Peyer's patch (tissue), 4 donors: Measurements from ENCODE around the gene GPR146. TPM values are rescaled to one million over a fixed set of nuclear protein-coding genes. Genes with fewer than 3 reads are reported as not detected.

Experiments
- DNase-seq, 3 donors: peaks; one replicate each; pipeline ENCODE4 v3.0.0-alpha.2; 2017 to 2019
- H3K27ac ChIP-seq, 4 donors: fragments of 200-600 bp; sonication (generic); one replicate each; pipeline ENCODE4 v1.5.1; 2016 to 2019
- H3K27me3 ChIP-seq, 2 donors: fragments of 200-600 bp; sonication (generic); one replicate each; pipeline ENCODE4 v1.5.1; 2019
- H3K36me3 ChIP-seq, 3 donors: fragments of 200-600 bp; sonication (generic); one replicate each; pipeline ENCODE4 v1.5.1; 2016 to 2019
- H3K4me1 ChIP-seq, 4 donors: fragments of 200-600 bp; sonication (generic); one replicate each; pipeline ENCODE4 v1.5.1; 2016 to 2019
- H3K4me3 ChIP-seq, 4 donors: fragments of 200-600 bp; sonication (generic); 1 replicate in 3 of 4; 2 replicates in 1 of 4; pipeline ENCODE4 v1.5.1; 2016 to 2019; ENCODE audit warnings: mild to moderate bottlenecking in 1 of 4
- H3K9me3 ChIP-seq, 4 donors: fragments of 200-600 bp; sonication (generic); one replicate each; pipeline ENCODE4 v1.5.1; 2016 to 2019; ENCODE audit warnings: mild to moderate bottlenecking in 1 of 4
- POLR2A ChIP-seq, 2 donors: fragments of 450-650 bp; IDR thresholded peaks; one replicate each; pipeline ENCODE4 v1.5.1; 2017; ENCODE audit warnings: antibody characterized with exemption in 2 of 2, mild to moderate bottlenecking in 2 of 2, moderate library complexity in 2 of 2
- total RNA-seq, 4 donors: library from RNA; depleted of rRNA; stranded (reverse); fragments of >200 nt; gene quantifications; one replicate each; pipeline ENCODE4 v1.1.0, GENCODE V29; 2016
- TF ChIP-seq, protein P1 (sequence below), 6 experiments: fragments of 450-650 bp in 4 of 6; fragments of 200-600 bp in 2 of 6; sonication (generic) in 1 of 6; IDR thresholded peaks; one replicate each; pipeline ENCODE4 v1.5.1; 2017 to 2019; ENCODE audit warnings: antibody characterized with exemption in 6 of 6, mild to moderate bottlenecking in 3 of 6, moderate library complexity in 1 of 6

Gene GPR146
- total RNA-seq, 4 donors from 2014 or later: 1.4 to 13.2 (median 4.4) TPM

DNA sequence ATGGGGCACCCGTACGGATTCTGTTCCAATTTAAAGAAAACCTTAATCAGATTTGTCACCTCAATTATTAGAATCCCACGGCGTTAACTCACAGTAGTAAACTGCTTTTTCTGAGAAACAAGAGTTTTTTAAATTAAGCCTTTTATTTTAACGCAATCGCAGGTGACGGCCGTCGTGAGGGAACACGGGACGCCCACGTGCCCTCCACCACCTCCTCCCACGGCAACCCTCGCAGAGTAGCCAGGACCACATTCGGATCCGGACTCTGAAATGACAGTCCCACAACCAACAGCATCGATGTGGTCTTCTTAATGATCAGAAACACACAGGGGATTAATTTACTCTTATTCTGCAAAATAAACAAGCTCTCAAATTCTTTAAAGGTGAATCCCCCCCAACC, 22.0 kb upstream of the GPR146 start:
- Histone ChIP-seq H3K36me3 (no peaks in the 10 kb centered on the region), H3K27me3 (no peaks in the 10 kb centered on the region), H3K9me3 (no peaks in the 10 kb centered on the region), H3K27ac (no peak overlapping the region), H3K4me1 (peaks cover 0 to 20% (median 7%) of the 10 kb centered on the region in 4 donors), H3K4me3 (no peak overlapping the region)
- DNase-seq: no peak
- TF ChIP-seq POLR2A (IDR thresholded peaks at IDR 0.05): no peak
- TF ChIP-seq, protein P1, sequence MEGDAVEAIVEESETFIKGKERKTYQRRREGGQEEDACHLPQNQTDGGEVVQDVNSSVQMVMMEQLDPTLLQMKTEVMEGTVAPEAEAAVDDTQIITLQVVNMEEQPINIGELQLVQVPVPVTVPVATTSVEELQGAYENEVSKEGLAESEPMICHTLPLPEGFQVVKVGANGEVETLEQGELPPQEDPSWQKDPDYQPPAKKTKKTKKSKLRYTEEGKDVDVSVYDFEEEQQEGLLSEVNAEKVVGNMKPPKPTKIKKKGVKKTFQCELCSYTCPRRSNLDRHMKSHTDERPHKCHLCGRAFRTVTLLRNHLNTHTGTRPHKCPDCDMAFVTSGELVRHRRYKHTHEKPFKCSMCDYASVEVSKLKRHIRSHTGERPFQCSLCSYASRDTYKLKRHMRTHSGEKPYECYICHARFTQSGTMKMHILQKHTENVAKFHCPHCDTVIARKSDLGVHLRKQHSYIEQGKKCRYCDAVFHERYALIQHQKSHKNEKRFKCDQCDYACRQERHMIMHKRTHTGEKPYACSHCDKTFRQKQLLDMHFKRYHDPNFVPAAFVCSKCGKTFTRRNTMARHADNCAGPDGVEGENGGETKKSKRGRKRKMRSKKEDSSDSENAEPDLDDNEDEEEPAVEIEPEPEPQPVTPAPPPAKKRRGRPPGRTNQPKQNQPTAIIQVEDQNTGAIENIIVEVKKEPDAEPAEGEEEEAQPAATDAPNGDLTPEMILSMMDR (IDR thresholded peaks at IDR 0.05): no peak

DNA sequence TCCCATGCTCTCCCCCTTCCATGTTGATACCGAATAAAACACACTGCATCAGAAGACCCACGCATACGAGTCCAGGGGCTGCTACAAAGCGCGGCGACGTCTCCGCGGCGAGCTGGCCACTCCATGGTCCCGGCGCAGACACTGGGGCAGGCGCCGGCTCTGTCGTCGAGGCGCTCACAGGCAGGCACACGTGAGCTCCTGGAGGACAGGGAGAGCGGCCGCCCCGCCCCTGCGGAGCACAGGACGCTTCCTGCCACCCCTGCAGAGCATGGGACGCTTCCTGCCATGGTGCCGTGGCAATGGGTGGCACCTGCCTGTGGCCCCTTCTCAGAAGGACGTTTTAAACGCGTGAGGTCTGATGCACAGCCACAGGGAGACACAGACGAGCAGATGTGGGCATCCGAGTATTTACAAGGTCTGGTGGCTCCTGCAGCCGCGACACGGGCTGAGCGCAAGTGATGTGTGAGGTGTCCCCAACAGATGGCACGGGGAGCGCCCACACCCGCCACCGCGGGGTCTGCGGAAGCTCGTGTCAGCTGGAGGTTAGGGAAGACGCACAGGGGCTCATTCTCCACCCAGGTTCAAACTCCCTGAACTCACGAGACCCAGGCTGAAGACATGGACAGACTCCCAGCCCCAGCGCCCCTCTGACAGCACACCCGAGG, 21.4 kb upstream of the GPR146 start:
- H3K36me3 ChIP-seq: no peaks in the 10 kb centered on the region
- H3K27me3 ChIP-seq: no peaks in the 10 kb centered on the region
- peak overlapping the region in 1 of 4 donors; percentile 78 for H3K27ac ChIP-seq
- H3K9me3 ChIP-seq: no peaks in the 10 kb centered on the region
- peaks cover 0 to 25% (median 9%) of the 10 kb centered on the region in 4 donors for H3K4me1 ChIP-seq
- H3K4me3 ChIP-seq: no peak overlapping the region
- TF ChIP-seq, protein P1 (IDR thresholded peaks at IDR 0.05): no peak
- TF ChIP-seq POLR2A (IDR thresholded peaks at IDR 0.05): no peak
- DNase-seq: peak in 2 of 3 donors; percentile 84 to 89

DNA sequence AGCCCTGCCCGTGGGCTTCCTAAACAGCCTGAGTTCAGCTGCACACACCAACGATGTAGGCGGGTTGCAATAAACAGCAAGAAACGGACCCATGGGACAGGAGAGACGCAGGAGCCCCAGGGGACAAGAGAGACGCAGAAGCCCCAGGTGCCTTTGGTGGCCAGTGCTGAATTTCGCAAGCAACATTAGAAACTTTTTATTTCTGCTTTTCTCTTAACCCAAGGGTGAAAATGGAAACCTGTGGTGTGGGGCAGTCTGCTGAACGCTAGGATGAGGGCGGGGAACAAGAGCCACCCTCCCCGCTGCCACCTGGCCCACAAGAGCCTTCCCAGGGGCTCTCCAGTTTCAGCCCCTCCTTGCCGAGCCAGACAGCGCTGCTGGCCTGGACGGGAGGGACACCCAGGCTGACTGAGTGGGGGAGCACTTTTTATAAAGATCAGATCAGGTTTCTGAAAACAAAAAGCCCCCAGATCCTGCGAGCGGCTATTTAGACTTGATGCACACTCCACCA, 20.0 kb upstream of the GPR146 start:
- Histone ChIP-seq H3K9me3 (no peaks in the 10 kb centered on the region), H3K4me1 (peaks cover 3 to 30% (median 14%) of the 10 kb centered on the region in 4 donors), H3K36me3 (no peaks in the 10 kb centered on the region), H3K27ac (peak overlapping the region in 2 of 4 donors; percentile 29 to 78), H3K4me3 (no peak overlapping the region), H3K27me3 (no peaks in the 10 kb centered on the region)
- DNase-seq: peak in 2 of 3 donors; percentile 81 to 88
- TF ChIP-seq POLR2A (IDR thresholded peaks at IDR 0.05): no peak
- TF ChIP-seq, protein P1 (IDR thresholded peaks at IDR 0.05): no peak

DNA sequence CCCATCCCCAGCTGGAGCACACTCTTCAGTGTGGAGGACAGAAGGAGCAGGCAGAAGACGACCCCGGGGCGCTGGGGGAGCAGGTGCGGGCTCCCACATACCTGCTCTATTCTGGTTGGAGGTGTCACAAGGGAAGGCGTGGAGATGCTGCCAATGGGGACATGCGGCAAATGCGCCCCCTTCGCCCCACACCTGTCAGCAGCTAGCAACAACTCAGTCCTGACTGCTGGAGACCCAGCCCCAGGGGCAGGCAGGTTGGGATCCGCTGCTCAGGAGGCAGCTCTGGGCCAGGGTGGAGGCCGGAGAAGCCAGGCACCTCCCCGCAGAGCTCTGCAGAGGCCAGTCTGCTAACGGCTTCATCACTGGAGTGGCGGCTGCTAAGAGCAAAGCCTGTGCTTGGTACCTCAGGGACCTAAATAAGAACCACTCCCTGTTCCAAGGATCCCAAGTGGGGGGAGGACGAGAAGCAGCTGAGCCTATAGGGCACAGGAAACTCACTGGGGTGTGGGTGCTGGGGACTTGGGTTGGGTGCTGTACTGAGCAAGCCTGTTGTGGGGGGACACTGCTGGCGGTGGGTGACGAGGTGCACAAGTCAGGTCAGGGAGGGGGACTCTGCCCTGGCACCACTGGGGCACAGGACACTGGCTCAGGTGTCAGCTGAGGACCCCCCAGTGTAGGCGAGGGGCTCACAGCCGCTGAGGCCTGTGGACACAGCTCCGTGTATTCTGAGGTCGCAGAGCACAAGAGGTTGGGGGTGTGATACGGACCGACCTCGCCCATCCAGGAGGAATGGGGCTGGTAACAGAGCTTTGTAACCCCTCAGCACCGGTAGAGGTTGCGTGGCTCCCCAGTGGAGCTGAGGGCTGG, 19.2 kb upstream of the GPR146 start:
- Histone ChIP-seq H3K9me3 (no peaks in the 10 kb centered on the region), H3K4me1 (peaks cover 3 to 30% (median 16%) of the 10 kb centered on the region in 4 donors), H3K27ac (peak overlapping the region in 1 of 4 donors; percentile 78), H3K27me3 (no peaks in the 10 kb centered on the region), H3K4me3 (no peak overlapping the region), H3K36me3 (no peaks in the 10 kb centered on the region)
- no peak for DNase-seq
- TF ChIP-seq, protein P1 (IDR thresholded peaks at IDR 0.05): no peak
- no peak for TF ChIP-seq POLR2A (IDR thresholded peaks at IDR 0.05)

DNA sequence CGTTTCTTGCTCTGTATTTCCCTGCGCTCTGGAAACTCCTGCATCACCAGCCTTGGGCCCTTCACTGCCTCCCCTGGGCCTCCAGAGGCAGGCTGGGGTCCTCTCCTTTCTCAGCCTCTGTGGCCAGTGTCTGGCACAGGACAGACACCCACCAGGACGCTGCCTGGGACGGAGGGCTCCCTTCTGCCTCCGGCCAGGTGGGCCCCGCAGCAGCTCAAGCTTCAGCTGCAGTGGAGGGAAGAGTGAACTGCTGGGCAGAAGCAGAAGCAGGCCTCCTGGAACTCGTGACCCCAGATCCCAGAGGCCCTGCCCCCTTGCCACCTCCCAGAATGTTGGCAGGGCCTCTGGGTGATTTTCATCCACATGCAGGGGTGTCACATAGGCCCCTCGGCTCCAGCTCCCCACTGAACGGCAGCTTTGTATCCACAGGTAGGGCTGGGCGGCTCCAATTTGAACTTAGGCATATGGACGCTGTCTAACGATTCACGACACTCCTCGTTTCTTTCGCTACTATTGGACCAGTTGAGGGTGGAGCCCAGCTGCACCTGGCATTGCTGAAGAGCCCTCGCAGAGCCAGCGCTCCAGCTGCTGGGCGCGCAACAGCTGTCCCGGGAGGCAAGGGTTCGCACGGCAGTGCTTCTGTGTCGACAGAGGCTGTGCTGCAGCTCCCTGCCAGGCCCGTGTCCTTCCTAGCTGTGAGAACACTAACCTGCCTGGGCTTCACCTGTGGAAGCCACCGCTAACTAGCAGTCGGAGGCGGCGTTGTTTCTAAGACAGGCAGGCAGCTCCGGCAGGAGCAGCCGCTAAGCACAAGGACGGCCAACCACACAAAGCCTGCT, 18.4 kb upstream of the GPR146 start:
- H3K9me3 ChIP-seq: no peaks in the 10 kb centered on the region
- no peaks in the 10 kb centered on the region for H3K27me3 ChIP-seq
- peaks cover 3 to 34% (median 16%) of the 10 kb centered on the region in 4 donors for H3K4me1 ChIP-seq
- no peak for DNase-seq
- H3K27ac ChIP-seq: no peak overlapping the region
- no peak overlapping the region for H3K4me3 ChIP-seq
- TF ChIP-seq, protein P1 (IDR thresholded peaks at IDR 0.05): no peak
- TF ChIP-seq POLR2A (IDR thresholded peaks at IDR 0.05): no peak
- H3K36me3 ChIP-seq: no peaks in the 10 kb centered on the region
